Fibroblast of villous mesenchyme (primary cell): ENCODE data around the gene DTD1. TPM values are rescaled to one million over a fixed set of nuclear protein-coding genes. Genes with fewer than 3 reads are reported as not detected.

Experiments
- DNase-seq: peaks from one replicate; pipeline ENCODE4 v3.0.0-alpha.2; 2010; ENCODE audit warnings: low read depth
- H3K4me3 ChIP-seq: 2 replicates; pipeline ENCODE4 v1.5.1; 2011; ENCODE audit warnings: low read depth, mild to moderate bottlenecking, low read length
- total RNA-seq: library from RNA; depleted of rRNA; stranded (reverse); fragments of >200 nt; gene quantifications from 2 replicates; pipeline ENCODE4 v1.2.3, GENCODE V29; 2012
- TF ChIP-seq, protein P1 (sequence below): IDR thresholded peaks from 2 replicates; pipeline ENCODE4 v1.5.1; 2012; ENCODE audit warnings: low read depth, mild to moderate bottlenecking, low read length; ENCODE audit not compliant: insufficient read depth

Gene DTD1
- total RNA-seq, 1 donor: 47.1 TPM

DNA sequence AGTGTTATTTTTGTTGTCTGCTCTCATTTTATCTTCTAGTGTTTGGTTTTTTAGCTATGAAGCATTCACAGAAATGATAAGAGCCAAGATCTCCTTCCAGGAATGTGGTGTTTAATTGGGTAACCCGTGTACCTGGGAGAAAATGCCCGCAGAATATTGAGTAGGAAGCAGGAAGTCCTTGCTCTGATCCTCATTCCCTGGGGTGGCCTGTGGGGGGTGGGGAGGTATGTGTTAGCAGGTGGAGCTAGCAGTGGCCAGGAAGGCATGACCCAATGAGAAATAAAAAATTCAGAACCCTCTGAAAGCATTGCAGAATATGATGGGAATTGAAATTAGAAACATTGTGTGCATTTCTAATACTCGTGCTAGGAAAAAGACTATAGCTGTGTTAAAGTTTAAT lies 100.8 kb downstream of the DTD1 start:
- TF ChIP-seq, protein P1, sequence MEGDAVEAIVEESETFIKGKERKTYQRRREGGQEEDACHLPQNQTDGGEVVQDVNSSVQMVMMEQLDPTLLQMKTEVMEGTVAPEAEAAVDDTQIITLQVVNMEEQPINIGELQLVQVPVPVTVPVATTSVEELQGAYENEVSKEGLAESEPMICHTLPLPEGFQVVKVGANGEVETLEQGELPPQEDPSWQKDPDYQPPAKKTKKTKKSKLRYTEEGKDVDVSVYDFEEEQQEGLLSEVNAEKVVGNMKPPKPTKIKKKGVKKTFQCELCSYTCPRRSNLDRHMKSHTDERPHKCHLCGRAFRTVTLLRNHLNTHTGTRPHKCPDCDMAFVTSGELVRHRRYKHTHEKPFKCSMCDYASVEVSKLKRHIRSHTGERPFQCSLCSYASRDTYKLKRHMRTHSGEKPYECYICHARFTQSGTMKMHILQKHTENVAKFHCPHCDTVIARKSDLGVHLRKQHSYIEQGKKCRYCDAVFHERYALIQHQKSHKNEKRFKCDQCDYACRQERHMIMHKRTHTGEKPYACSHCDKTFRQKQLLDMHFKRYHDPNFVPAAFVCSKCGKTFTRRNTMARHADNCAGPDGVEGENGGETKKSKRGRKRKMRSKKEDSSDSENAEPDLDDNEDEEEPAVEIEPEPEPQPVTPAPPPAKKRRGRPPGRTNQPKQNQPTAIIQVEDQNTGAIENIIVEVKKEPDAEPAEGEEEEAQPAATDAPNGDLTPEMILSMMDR: no peak
- H3K4me3 ChIP-seq: no peak overlapping the region
- no peak for DNase-seq

DNA sequence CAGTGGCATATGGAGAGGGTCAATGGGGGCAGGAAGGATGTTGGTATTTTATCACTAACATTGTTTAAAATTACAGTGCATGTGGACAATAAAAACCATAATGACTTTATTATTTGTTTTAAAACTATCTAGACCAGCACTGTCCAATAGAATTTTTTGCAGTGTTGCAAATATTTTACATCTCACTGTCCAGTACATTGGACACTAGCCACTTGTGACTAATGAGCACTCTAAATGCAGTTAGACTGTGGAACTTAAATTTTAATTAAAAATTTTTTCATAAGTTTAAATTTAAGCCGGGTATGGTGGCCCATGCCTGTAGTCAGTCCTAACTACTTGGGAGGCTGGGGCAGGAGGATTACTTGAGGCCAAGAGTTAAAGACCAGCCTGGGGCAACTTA lies 101.7 kb downstream of the DTD1 start:
- no peak for DNase-seq
- TF ChIP-seq, protein P1: no peak
- H3K4me3 ChIP-seq: no peak overlapping the region

DNA sequence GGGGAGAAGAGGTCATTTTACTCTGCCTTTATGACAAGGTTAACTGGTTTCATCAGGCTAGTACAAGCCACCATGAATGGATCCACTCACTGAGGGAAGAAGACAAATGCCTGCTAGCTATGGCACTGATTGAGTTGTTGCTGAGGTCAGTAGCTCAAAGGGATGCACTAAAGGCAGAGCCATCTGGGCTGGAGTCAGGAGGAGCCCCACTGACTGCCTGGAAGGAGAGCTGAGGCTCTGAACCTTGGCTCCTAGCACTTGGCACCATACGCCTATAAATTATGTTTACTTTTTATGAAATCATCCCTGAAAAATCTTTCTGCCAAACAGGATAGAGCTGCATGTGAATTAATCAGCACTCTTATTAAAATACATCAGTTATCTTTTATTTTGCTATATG lies 104.6 kb downstream of the DTD1 start:
- DNase-seq: no peak
- TF ChIP-seq, protein P1: no peak

DNA sequence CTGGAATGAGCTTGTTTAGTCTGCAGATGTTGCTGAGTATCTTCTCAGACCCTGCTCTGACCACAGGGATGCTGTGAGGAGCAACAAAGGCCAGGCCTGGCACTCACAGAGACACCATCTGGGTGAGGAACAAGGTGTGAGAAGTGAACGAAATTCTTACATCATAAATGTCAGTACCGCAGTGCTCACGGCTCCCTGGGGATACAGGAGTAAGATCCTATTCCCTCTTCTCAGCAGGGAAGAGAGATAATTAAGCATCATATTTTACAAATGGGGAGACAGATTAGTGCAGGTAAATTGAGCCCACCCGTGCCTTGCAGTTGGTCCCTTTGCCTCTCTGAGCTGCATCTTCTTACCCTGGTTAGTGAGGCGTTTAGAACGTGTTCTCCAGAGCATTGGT lies 106.2 kb downstream of the DTD1 start:
- no peak overlapping the region for H3K4me3 ChIP-seq
- no peak for DNase-seq
- TF ChIP-seq, protein P1: no peak

More for the DNA sequence above, 104.6 kb downstream of the DTD1 start:
- H3K4me3 ChIP-seq: no peak overlapping the region

DNA sequence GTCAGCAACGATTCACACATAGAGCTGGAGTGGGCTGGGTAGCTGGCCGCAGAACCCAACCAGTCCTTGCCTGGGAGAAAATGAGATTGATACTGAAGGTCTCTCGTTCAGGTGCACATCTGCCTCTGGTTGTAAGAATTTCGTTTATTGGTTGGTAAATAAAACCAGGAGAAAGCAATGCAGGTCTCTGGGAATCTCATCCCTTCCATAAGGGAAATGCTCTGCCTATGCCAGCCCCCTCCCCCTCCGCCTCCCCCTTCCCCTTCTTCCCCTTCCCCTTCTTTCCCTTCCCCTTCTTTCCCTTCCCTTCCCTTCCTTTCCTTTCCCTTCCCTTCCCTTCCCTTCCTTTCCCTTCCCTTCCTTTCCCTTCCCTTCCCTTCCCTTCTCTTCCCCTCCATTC lies 107.3 kb downstream of the DTD1 start:
- TF ChIP-seq, protein P1: no peak
- no peak for DNase-seq

DNA sequence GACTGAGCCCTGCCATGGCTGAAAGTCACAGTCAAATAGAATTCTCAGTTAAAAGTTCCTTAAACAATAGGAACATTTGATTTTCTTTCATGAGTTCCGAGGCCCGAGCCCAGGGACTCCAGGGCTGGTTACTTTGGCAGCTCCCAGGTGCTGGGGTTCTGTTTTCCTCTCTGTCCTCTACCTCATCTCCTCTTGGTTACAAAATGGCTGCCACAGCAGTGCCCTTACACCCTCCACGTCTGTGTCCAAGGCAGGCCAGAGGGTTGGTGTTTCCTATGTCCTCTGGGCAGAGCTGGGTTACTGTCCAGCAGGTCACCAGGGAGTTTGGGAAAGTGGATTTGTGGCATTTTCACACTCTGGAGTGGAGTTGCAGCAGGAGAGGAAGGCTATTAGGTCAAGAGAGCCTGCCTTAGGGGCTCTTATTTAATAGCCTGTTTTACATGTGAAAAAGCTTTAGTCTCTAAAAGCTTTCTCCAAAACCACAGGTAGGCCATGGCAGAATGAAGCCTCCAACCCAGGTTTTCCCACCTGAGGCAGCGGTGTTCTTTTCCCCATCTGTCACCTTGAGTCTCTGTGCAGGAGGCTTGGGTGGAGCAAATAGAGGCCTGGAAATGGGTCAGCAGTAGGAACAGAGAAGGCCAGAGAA lies 111.0 kb downstream of the DTD1 start:
- no peak overlapping the region for H3K4me3 ChIP-seq
- TF ChIP-seq, protein P1: no peak
- DNase-seq: no peak

More for the DNA sequence above, 107.3 kb downstream of the DTD1 start:
- no peak overlapping the region for H3K4me3 ChIP-seq

DNA sequence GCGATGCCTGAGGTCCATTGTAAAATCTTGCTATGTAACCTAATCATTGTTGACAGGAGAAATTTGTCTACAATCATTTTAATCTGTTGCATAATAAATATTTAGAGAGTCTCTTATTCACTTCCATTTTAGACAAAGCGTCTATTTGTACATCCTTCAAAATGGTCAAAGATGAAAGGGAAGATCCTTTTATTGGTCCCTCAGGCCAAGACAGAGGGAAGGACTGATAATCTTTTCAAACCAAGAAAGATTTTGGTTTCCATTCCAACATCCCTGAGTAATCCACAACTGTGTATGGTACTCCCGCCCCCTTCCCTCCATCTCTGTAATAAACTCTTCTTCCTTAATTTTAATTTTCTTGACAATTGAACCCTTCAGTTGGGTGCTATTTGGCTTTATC lies 114.1 kb downstream of the DTD1 start:
- H3K4me3 ChIP-seq: no peak overlapping the region
- DNase-seq: no peak
- TF ChIP-seq, protein P1: no peak
